Activated naive CD4-positive, alpha-beta T cell (primary cell): ENCODE results near the gene MYLK2.
"Not testable (repeated sequence)": the region's sequence is repeated elsewhere in the genome, so short reads cannot be mapped to it uniquely, and the experiment has no call there.

Source experiments
- DNase-seq, 4 experiments: peaks; one replicate each; lab custom pipeline; 2025; lab: John Stamatoyannopoulos, UW

The MYLK2 gene

DNA sequence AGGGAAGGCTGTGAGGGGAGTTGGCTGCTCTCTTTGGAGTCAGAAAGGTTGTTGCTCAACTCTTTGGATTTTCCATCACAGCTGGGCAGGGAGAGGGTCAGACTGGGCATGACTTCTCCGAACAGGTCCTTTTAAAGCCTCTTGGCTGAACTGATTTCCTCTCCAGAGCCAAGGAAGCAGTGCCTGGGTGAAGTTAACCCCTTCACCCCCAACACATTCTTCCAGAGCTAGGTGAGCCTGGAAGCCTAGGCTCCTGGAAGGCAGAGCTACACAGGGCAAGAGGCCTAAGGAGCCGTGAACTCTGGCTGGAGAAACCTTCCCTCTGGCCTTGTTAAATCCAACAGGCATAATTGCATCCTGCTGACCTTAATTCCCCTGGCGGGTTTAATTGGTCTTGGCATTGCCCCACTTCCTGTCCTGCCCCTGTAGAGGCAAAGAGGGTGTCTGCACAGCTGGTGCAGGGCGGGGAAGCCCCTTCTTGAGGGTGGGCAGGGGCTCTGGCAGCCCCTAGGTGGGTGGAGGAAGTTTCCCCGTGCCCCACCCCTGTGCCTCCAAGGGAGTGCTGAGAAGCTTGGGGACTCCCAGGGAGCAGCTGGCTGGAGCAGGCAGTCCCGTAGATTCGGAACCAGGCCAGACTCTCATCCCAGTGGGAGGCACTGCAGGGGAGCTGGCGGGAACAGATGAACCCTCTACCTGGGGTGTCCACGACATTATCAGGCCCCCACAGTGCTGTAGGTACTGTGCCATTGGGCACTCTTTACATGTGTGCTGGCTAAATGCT is 3.6 kb upstream of the MYLK2 start:
- DNase-seq, result no peak

- no peak for DNase-seq
These were observed 2.9 kb upstream of the MYLK2 start for GRCh38 chr20:31816221-31816620.

DNA sequence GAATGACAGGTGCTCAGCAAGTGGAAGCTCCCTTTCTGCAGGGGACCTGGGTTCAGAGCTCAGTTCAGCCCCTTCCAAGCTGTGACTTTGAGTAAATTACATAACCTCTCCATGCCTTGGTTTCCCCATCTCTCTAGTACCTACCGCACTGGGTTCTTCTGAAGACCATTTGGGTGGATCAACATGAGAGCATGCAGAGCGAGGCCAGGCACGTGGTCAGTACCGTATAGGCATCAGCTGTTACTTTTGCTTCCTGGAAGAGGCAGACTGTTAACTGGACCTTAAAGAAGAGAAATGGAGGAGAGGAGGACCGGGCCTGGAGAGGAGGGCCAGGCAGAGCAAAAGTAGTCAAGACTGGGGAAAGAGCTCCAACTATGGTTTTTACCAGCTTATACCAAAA is 1.7 kb upstream of the MYLK2 start:
- no peak for DNase-seq

- no peak for DNase-seq
These were observed 714 bp upstream of the MYLK2 start for GRCh38 chr20:31818376-31818908.

DNA sequence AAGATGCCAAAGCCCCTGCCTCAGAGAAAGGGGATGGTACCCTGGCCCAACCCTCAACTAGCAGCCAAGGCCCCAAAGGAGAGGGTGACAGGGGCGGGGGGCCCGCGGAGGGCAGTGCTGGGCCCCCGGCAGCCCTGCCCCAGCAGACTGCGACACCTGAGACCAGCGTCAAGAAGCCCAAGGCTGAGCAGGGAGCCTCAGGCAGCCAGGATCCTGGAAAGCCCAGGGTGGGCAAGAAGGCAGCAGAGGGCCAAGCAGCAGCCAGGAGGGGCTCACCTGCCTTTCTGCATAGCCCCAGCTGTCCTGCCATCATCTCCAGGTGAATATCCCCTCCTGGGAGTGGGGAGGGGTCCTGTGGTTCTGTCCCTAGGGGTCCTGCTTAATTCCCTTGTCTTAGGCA is 1.1 kb downstream of the MYLK2 start:
- DNase-seq, result no peak

DNA sequence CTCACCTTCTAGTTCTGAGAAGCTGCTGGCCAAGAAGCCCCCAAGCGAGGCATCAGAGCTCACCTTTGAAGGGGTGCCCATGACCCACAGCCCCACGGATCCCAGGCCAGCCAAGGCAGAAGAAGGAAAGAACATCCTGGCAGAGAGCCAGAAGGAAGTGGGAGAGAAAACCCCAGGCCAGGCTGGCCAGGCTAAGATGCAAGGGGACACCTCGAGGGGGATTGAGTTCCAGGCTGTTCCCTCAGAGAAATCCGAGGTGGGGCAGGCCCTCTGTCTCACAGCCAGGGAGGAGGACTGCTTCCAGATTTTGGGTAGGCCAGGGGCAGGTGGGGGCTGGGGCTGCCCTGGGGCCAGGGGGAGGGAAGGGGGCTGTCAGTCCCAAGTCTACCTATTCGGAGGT is 2.3 kb downstream of the MYLK2 start:
- no peak for DNase-seq

- peak; percentile 36 to 73 (median 64) for DNase-seq
These were observed 3.5 kb downstream of the MYLK2 start for GRCh38 chr20:31822421-31823330.

DNA sequence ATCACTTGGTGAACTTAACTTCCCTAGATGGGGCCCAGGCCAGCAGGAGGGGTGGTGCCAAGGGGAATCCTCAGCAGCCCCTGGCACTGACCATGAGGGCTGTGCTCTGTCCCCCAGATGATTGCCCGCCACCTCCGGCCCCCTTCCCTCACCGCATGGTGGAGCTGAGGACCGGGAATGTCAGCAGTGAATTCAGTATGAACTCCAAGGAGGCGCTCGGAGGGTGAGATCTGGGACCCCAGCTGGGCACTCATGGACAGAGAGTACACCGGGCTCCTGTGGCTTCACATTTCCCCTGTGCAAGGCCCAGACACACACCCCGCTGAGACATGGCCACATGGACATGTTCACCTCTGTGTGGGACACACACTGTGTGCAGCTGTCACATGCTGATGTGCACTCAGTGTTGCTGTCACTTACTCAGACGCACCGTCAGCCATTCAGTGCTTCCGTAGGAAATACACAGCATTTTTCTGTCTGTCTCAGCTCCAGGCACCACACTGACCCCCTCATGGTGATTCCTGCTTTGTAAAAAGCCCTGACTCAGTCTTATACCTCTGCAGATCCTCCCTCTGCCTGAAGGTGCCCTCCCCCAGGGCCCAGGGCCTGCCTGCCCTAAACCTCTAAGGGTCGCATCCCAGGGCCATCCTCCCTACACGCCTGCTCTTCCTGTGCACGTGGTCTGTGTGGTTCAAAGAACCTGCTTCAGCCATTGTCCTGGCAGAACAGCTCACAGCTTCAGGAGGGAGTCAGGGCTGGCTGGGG is 4.4 kb downstream of the MYLK2 start:
- DNase-seq, result no peak

- DNase-seq, result no peak
These were observed 4.9 kb downstream of the MYLK2 start for GRCh38 chr20:31824125-31824485.

DNA sequence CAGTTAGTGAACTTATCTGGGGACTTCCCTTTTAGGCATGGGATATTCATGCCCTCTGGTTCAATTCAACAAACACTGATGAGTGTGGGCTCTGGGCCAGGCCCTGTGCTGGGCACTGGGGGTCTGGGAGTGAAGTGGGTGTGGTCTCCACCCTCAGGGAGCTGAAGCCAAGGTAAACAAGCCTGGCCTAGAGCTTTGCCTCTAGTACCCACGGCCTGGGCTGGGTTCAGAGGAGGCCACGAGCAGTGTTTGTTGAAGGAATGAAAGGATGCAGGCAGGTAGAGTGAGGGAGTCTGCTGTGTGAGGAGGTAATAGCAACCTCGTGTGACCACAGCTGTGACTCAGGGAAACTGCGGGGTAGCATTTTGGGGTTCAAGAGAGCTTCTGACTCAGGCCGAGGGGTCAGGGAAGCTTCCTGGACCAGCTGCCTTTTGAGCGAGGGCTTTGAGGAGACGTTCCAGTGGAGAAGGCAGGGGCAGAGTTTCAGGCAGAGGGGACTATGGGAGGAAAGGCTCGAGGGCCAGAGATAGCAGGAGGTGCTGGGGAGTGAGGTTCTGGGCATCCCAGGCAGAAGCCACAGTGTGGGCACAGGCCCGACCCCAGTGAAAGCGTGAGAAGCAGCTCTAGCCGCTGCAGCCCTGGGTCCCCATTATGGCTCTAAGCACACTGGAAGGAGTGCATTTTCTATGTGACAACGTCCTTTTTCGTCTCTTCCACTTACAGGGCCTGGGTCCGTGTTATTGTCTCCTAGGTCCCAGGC is 5.6 kb downstream of the MYLK2 start:
- DNase-seq, result no peak

DNA sequence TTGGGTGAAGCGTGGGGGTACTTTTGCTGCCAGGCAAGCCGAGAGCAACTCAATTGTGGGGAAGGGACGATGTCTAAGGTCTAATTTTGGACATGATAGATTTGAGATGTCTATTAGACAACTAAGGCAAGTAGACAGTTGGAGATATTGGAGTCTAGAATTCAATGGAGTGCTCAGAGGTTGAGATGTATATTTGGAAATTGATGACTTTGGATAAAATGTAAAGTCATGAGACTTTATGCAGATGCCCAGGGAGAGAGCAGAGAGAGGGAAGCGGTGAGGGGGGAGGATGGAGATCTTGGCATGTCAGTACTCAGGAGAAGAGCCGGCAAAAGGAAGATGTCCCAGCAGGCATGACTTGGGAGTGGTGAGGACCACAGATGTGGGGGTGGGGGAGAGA is 6.9 kb downstream of the MYLK2 start:
- no peak for DNase-seq

DNA sequence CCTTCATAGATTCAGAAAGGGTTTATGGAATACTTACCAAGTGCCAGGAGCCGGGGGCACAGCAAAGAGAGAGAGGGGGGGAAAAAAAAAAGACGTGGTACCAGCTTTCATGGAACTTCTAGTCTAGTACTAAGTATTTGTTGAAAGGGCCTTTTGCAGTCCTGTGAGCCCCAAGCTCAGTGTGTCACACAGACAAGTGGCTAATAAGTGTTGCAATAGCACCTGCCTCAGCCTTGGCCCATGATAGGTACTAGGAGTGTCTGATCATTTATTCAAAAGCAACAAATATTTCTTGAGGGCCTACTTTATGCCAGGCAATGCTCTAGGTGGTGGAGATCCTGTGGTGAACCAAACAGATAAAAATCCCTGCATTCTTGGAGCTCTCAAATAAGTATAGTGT is 7.9 kb downstream of the MYLK2 start:
- no peak for DNase-seq

- DNase-seq, result not testable (repeated sequence)
These were observed 8.9 kb downstream of the MYLK2 start for GRCh38 chr20:31828016-31828415.

DNA sequence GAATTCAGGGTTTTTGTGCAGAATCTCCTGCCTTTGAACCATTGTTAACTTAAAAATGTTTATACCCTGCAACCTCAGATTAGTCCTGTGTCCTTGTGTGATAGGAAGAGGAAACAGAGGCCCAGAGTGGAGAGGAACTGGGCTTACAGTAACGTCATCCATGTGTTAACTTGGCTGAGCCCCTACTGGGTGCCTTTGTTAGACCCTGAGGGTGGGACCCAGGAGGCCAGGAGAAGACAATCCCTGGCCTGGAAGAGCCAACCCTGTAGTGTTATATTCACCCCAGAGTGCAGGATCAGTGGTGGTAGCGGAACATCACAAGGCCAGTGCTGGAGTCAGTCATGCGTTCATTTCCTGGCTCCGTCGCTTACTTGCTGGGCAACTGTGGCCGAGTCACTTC is 10.6 kb downstream of the MYLK2 start:
- DNase-seq, result no peak

DNA sequence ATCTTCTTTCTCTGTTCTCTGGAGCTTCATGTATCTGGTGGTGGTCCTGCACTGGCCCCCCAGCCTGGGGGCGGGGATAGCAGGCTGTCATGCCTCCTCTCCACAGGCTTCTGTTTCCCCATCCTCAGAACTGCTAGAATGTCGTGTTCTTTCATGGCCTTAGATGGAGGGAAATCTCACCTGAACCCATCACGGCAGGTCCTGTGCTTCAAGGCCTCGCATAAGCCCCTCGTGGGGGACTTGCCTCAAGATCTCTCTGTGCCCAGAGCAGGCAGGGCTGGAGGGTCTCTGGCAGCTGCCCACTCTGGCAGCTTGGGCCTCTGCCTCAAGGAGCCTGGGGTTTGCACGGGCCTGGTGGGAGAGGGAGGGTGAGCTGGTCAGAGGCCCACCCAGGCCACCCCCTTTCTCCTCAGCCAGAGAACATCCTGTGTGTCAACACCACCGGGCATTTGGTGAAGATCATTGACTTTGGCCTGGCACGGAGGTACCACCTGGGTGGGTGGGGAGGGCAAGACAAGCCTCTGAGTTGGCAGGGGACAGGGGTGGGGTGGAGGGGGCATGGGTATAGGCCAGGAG is 11.3 kb downstream of the MYLK2 start:
- no peak for DNase-seq

DNA sequence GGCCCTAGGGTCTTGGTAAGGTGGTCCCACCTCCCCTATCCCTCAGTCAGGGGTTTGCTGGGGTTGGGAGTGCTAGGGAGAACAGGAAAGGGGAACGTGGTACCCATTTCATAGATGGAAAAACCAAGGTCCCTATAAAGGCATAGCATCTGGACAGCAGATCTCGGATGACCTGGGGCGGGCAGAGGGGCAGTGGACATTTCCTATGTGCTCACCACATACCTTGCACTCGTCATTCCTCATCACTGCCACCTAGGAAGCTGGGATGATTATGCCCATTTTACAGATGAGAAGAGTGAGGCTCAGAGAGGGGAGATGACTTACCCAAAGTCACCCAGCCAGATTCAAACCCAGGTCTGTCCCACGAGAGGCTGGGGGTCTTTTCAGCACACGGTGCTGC is 12.1 kb downstream of the MYLK2 start:
- DNase-seq, result no peak

DNA sequence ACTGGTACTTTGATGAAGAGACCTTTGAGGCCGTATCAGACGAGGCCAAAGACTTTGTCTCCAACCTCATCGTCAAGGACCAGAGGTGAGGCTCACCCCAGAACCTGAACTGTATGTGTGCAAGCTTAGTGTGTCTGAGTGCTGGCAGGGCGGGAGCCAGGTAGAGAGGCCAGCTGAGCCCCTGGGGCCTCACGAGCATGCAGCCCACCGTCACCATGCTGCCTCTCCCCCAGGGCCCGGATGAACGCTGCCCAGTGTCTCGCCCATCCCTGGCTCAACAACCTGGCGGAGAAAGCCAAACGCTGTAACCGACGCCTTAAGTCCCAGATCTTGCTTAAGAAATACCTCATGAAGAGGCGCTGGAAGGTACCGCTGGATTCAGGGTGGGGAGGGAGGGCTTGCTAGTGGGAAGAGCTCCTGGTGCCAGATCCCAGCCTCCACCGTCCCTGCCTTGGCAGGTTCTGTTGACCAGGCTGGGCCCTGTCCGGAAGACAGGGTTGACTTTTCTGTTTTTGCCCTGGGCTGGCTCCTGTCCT is 12.7 kb downstream of the MYLK2 start:
- DNase-seq, result no peak

GRCh38 chr20:31833130-31833930 is 14.2 kb downstream of the MYLK2 start:
- DNase-seq, result peak; percentile 21 to 49 (median 34)

DNA sequence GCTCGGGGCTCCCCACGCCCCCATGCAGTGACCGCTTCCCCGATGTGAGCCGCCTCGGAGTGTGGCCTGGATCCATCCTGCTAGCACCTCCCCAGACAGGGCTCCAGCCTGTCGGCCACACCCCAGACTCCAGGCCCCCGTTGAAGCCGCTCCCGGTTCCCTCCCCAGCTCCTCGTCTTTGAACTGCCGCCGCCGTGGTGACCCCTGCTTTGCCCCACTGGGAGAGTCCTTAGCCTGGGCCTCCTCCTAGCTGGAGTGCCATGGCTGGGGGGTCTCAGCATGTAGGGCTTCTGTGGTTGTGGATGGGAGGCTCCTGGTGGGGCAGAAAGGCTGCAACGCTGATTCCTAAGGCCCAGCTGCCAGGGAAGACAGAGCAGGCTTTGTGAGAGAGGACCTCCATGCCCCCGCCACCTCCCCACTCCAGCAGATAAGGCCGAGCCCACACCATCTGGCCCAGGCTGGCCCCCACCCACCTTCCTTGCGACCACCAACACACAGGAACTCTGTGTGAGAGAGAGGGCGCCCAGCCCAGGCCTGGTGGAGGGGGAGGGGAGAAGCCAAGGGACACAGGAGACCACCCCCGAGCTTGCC is 14.9 kb downstream of the MYLK2 start:
- no peak for DNase-seq

GRCh38 chr20:31835554-31835953 is 16.4 kb downstream of the MYLK2 start:
- no peak for DNase-seq
